ENCODE measurements around the gene CYB5D1.
"Not testable (repeated sequence)": the region's sequence is repeated elsewhere in the genome, so short reads cannot be mapped to it uniquely, and the experiment has no call there.

- not testable (repeated sequence) for TF ChIP-seq EZH2 (IDR thresholded peaks at IDR 0.05; ENCODE audit: borderline replicate concordance, low read length); CTCF (conservative IDR thresholded peaks at IDR 0.05 in 1 of 2, IDR thresholded peaks at IDR 0.05 in 1 of 2; ENCODE audit: extremely low read depth in 1 of 2, insufficient read depth in 1 of 2, low read depth in 1 of 2, low read length in 2 of 2)
Observed at GRCh38 chr17:7809791-7810343, 47.9 kb upstream of the CYB5D1 start.

Measured in mammary epithelial cell (primary cell).